ENCODE measurements around the gene RPS15.

The RPS15 gene

DNA sequence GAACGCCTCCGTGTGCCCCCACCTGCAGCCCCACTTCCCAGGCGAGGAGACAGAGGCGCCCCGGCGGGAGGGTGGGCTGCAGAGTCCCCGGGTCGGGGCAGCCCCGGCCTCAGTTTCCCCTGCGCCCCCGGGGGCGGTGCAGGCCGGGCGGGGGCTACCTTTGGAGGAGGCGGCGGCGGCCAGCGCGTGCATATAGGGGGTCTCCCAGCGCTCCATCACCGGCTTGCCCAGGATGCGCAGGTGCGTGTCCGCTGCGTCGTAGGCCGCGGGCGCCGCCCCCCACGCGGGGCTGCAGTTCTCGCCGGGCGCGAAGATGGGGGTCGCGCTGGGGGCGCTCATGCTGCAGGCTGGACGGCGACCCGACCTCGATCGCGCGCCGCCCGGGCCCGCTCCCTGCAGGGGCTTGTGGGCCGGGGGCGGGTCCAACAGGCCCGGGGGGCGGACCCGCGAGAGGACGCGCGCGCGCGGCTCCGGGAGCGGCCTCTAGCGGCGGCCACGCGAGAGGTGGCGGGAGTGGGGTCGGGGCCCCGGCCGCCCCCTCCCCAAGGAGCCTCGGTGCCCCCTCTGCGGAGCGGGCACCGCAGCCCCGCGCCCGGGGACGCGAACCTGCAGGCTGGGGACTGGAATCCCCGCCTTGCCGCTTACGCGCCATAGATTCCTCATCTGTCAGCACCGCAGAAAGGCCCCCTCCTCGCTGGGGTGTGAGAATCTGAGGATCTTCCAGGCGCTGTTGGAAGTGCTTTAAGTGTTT lies 36.9 kb upstream of the RPS15 start, which contains the start of gene GAMT:
GAMT (minus strand) TSS at position 405 of the 751 bp plus-strand sequence; CDS start at position 339, 66 bp downstream.
- peak within 1 kb of the TSS; percentile 59 to 60 for H3K4me3 ChIP-seq
- no peaks in the 10 kb centered on the region for H3K27me3 ChIP-seq
- TF ChIP-seq, protein P1, sequence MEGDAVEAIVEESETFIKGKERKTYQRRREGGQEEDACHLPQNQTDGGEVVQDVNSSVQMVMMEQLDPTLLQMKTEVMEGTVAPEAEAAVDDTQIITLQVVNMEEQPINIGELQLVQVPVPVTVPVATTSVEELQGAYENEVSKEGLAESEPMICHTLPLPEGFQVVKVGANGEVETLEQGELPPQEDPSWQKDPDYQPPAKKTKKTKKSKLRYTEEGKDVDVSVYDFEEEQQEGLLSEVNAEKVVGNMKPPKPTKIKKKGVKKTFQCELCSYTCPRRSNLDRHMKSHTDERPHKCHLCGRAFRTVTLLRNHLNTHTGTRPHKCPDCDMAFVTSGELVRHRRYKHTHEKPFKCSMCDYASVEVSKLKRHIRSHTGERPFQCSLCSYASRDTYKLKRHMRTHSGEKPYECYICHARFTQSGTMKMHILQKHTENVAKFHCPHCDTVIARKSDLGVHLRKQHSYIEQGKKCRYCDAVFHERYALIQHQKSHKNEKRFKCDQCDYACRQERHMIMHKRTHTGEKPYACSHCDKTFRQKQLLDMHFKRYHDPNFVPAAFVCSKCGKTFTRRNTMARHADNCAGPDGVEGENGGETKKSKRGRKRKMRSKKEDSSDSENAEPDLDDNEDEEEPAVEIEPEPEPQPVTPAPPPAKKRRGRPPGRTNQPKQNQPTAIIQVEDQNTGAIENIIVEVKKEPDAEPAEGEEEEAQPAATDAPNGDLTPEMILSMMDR (IDR thresholded peaks at IDR 0.05): peak; percentile 36 to 42
- intact Hi-C loops (cut with DNase I; ENCODE audit: low total_unique reads): loop anchor here (5.0 to 10.0 kb wide), 2 partner anchors 47 to 124 kb away; partner anchors contain the start of gene FAM174C
- peaks cover 0 to 45% (median 33%) of the 10 kb centered on the region in 4 donors for H3K4me1 ChIP-seq
- peaks cover 0 to 5% (median 0%) of the 10 kb centered on the region in 3 donors for H3K36me3 ChIP-seq
- peak within 1 kb of the TSS; percentile 36 to 50 for H3K27ac ChIP-seq
- no peak for DNase-seq
- H3K9me3 ChIP-seq: no peaks in the 10 kb centered on the region

DNA sequence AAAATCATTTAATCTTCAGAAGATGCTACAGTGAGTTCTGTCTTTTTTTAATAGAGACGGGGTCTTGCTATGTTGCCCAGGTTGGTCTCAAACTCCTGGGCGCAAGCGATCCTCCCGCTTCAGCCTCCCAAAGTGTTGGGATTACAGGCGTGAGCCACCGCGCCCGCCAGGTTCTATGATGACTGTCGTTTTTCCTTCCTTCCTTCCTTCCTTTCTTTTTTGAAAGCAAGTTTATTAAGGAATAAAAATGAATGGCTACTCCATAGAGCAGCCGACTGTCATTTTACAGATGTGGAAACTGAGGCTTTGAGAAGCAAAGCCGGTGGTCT lies 36.3 kb upstream of the RPS15 start:
- DNase-seq: no peak
- Histone ChIP-seq H3K9me3 (no peaks in the 10 kb centered on the region), H3K4me3 (peak overlapping the region; percentile 59 to 60), H3K27ac (peak overlapping the region in 1 of 2 donors; percentile 36), H3K36me3 (peaks cover 0 to 5% (median 0%) of the 10 kb centered on the region in 3 donors), H3K4me1 (peaks cover 0 to 46% (median 33%) of the 10 kb centered on the region in 4 donors), H3K27me3 (no peaks in the 10 kb centered on the region)
- intact Hi-C loops (cut with DNase I; ENCODE audit: low total_unique reads): loop anchor here (5.0 to 10.0 kb wide), 2 partner anchors 47 to 125 kb away; partner anchors contain the start of gene FAM174C
- TF ChIP-seq, protein P1 (IDR thresholded peaks at IDR 0.05): no peak

GRCh38 chr19:1402411-1403070 lies 35.7 kb upstream of the RPS15 start:
- H3K27me3 ChIP-seq: no peaks in the 10 kb centered on the region
- intact Hi-C loops (cut with DNase I; ENCODE audit: low total_unique reads): loop anchor here (5.0 to 10.0 kb wide), 2 partner anchors 48 to 125 kb away; partner anchors contain the start of gene FAM174C
- peak overlapping the region in 1 of 2 donors; percentile 24 for H3K27ac ChIP-seq
- DNase-seq: no peak
- peaks cover 0 to 46% (median 34%) of the 10 kb centered on the region in 4 donors for H3K4me1 ChIP-seq
- TF ChIP-seq, protein P1 (IDR thresholded peaks at IDR 0.05): no peak
- no peaks in the 10 kb centered on the region for H3K36me3 ChIP-seq
- no peaks in the 10 kb centered on the region for H3K9me3 ChIP-seq
- peak overlapping the region in 1 of 2 donors; percentile 1 for H3K4me3 ChIP-seq

DNA sequence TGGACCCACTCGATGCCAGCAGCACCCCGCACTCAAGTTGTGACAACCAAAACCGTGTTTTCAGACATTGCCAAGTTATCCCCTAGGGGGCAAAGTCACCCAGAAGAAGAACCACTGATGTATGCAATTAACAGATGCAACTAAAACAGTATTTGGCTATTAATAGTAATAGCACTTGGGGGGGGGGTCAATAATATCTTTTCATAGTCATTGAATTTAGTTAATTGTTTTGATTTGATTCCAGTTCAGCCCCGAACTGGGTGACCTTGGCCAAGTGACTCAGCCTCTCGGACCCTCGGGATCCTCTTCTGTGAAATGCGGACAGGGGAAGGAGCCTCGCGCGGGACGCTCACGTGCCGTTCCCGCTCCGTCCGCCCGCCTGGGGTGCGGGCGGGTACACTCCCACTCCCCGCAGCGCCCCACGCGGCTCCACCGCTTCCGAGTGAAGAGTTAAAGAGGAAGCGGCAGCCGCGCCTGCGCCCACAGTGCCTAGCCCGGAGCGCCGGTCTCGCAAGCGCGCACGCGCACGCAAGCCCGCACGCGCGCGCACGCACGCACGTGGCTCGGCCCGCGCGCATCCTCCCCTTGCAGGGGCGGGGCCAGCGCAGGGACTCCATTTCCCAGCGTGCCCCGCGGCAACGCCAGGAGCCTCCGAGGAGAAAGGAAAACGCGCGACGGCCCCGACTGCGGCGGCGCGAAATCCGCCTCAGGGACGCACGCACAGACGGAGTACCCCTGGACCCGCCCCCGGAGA lies 31.2 kb upstream of the RPS15 start:
- DNase-seq: peak; percentile 98 to 99
- Histone ChIP-seq H3K27ac (peak overlapping the region; percentile 65 to 68), H3K27me3 (no peaks in the 10 kb centered on the region), H3K9me3 (no peaks in the 10 kb centered on the region), H3K36me3 (peaks cover 0 to 5% (median 0%) of the 10 kb centered on the region in 3 donors), H3K4me1 (peaks cover 0 to 55% (median 47%) of the 10 kb centered on the region in 4 donors), H3K4me3 (peak overlapping the region; percentile 89 to 97)
- intact Hi-C loops (cut with DNase I; ENCODE audit: low total_unique reads): loop anchor here (10.0 kb wide), 1 partner anchor 52 kb away; a partner anchor contains a TSS
- TF ChIP-seq, protein P1 (IDR thresholded peaks at IDR 0.05): no peak

Data from tibial artery (tissue), 4 donors.